ENCODE results near the gene MRM2.
A peak's percentile ranks its signal among the peaks of the same experiment; 100 is the strongest.

The MRM2 gene

DNA sequence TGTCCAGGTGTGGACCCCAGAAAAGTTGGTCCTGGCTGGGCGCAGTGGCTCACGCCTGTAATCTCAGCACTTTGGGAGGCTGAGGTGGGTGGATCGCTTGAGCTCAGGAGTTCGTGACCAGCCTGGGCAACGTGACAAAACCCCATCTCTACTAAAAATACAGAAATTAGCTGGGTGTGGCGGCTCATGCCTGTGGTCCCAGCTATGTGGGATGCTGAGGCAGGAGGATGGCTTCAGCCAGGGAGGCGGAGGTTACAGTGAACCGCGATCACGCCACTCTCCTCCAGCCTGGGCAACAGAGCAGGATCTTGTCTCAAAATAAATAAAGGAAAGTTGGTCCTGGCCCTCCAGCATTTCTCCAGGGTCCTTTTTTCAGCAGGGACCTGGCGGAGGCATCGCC lies 1.5 kb upstream of the MRM2 start:
- Histone ChIP-seq H3K9me3 (ENCODE audit: control insufficient read depth, insufficient read depth, low read depth, low read length) (no peaks in the 10 kb centered on the region), H3K4me3 (ENCODE audit: low read depth, low read length) (no peak overlapping the region), H3K4me1 (ENCODE audit: control insufficient read depth, insufficient read depth, low read length) (peaks cover 8% of the 10 kb centered on the region; the same call in 1 of the 2 replicates), H3K27ac (ENCODE audit: extremely low read depth, low read depth, low read length) (no peak overlapping the region), H3K36me3 (ENCODE audit: control insufficient read depth in 2 of 2, insufficient read depth in 1 of 2, low read length in 2 of 2) (peaks cover 16 to 20% of the 10 kb centered on the region in 2 experiments; a peak in 2 of 3 replicates)
- POLR2A ChIA-PET = no interaction called here
- CTCF ChIA-PET = no interaction called here
- TF ChIP-seq, protein P1, sequence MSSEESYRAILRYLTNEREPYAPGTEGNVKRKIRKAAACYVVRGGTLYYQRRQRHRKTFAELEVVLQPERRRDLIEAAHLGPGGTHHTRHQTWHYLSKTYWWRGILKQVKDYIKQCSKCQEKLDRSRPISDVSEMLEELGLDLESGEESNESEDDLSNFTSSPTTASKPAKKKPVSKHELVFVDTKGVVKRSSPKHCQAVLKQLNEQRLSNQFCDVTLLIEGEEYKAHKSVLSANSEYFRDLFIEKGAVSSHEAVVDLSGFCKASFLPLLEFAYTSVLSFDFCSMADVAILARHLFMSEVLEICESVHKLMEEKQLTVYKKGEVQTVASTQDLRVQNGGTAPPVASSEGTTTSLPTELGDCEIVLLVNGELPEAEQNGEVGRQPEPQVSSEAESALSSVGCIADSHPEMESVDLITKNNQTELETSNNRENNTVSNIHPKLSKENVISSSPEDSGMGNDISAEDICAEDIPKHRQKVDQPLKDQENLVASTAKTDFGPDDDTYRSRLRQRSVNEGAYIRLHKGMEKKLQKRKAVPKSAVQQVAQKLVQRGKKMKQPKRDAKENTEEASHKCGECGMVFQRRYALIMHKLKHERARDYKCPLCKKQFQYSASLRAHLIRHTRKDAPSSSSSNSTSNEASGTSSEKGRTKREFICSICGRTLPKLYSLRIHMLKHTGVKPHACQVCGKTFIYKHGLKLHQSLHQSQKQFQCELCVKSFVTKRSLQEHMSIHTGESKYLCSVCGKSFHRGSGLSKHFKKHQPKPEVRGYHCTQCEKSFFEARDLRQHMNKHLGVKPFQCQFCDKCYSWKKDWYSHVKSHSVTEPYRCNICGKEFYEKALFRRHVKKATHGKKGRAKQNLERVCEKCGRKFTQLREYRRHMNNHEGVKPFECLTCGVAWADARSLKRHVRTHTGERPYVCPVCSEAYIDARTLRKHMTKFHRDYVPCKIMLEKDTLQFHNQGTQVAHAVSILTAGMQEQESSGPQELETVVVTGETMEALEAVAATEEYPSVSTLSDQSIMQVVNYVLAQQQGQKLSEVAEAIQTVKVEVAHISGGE (tag by site-specific recombination; conservative IDR thresholded peaks at IDR 0.05; ENCODE audit: low read depth) = no peak
- peak; percentile 31 for TF ChIP-seq KLF1 (tag by site-specific recombination; IDR thresholded peaks at IDR 0.05)
- TF ChIP-seq, protein P2, sequence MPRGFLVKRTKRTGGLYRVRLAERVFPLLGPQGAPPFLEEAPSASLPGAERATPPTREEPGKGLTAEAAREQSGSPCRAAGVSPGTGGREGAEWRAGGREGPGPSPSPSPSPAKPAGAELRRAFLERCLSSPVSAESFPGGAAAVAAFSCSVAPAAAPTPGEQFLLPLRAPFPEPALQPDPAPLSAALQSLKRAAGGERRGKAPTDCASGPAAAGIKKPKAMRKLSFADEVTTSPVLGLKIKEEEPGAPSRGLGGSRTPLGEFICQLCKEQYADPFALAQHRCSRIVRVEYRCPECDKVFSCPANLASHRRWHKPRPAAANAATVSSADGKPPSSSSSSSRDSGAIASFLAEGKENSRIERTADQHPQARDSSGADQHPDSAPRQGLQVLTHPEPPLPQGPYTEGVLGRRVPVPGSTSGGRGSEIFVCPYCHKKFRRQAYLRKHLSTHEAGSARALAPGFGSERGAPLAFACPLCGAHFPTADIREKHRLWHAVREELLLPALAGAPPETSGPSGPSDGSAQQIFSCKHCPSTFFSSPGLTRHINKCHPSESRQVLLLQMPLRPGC (tag by site-specific recombination; IDR thresholded peaks at IDR 0.05) = no peak
- no peak for TF ChIP-seq ZBTB20 (tag by site-specific recombination; IDR thresholded peaks at IDR 0.05)

DNA sequence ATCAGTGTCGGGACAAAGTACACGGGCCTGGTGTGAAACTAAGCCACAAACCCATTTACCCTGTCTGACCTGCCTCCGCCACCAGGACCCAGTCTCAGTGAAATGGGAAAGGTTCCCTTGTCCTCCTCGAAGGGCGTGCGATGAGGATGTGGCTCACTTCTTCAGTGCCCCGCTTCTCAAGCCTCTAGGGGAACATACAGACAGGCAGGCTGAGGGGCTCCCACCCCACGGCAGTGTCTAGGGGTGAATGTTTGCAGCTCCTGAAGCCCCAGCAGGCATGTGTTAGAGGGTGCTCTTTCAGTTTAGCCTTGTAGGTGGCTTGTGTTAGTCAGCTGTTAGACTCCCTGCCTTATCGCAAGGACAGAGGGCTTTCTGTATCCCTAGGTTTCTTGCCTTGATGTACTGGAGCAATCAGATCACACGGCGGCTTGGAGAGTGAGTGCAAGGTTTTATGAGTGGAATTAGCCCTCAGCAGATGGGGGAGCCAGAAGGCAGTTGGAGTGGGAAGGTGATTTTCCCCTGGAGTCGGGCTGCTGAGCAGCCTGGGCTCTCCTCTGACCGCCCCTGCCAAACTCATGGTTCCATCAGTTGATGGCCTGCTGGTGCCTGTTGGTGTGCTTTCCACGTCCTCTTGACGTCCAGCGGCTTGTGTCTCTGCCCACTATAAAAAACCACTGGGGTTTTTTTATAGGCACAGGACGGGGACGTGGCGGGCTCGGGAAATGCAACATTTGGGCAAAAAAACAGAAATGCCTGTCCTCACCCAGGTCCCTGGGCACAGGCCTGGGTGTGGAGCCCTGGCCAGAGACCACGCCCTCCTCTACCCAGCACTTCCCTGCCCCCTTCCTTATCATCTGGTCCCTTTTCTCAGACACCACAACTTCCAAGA lies 780 bp upstream of the MRM2 start:
- Histone ChIP-seq H3K36me3 (ENCODE audit: control insufficient read depth in 2 of 2, insufficient read depth in 1 of 2, low read length in 2 of 2) (peaks cover 23 to 26% of the 10 kb centered on the region in 2 experiments; a peak in 2 of 3 replicates), H3K4me3 (ENCODE audit: low read depth, low read length) (peak overlapping the region; percentile 99), H3K9me3 (ENCODE audit: control insufficient read depth, insufficient read depth, low read depth, low read length) (no peaks in the 10 kb centered on the region), H3K4me1 (ENCODE audit: control insufficient read depth, insufficient read depth, low read length) (peaks cover 8% of the 10 kb centered on the region; the same call in 1 of the 2 replicates), H3K27ac (ENCODE audit: extremely low read depth, low read depth, low read length) (peak overlapping the region; percentile 77; the same call in 1 of the 2 replicates)
- ChIA-PET POLR2A (interaction anchor here (0.8 to 3.3 kb wide), 6 partner anchors 10 to 145 kb away, joined by 3 to 25 read pairs (median 6); partner anchors contain the start of gene MAD1L1), CTCF (interaction anchor here (0.7 to 2.6 kb wide), 2 partner anchors 11 to 105 kb away, joined by 3 to 7 read pairs; partner anchors contain the start of gene MAD1L1)
- TF ChIP-seq ZNF211 (tag by site-specific recombination; IDR thresholded peaks at IDR 0.05; ENCODE audit: low read depth) (no peak), ZNF837 (tag by site-specific recombination; IDR thresholded peaks at IDR 0.05) (no peak), ZBTB20 (tag by site-specific recombination; IDR thresholded peaks at IDR 0.05) (0 out of 2 replicates have a peak, but pooled peaks have one; percentile 50), ZNF354C (tag by site-specific recombination; IDR thresholded peaks at IDR 0.05; ENCODE audit: borderline replicate concordance, low read depth) (no peak), ZNF138 (tag by site-specific recombination; IDR thresholded peaks at IDR 0.05; ENCODE audit: borderline replicate concordance) (no peak), ZNF10 (tag by site-specific recombination; IDR thresholded peaks at IDR 0.05) (peak; percentile 92), ZNF350 (tag by site-specific recombination; IDR thresholded peaks at IDR 0.05) (no peak), ZNF660 (tag by site-specific recombination; IDR thresholded peaks at IDR 0.05) (no peak), KLF9 (tag by site-specific recombination; IDR thresholded peaks at IDR 0.05; ENCODE audit: low read depth) (peak; percentile 50), SALL2 (tag by site-specific recombination; IDR thresholded peaks at IDR 0.05; ENCODE audit: borderline replicate concordance) (no peak)
- TF ChIP-seq, protein P3, sequence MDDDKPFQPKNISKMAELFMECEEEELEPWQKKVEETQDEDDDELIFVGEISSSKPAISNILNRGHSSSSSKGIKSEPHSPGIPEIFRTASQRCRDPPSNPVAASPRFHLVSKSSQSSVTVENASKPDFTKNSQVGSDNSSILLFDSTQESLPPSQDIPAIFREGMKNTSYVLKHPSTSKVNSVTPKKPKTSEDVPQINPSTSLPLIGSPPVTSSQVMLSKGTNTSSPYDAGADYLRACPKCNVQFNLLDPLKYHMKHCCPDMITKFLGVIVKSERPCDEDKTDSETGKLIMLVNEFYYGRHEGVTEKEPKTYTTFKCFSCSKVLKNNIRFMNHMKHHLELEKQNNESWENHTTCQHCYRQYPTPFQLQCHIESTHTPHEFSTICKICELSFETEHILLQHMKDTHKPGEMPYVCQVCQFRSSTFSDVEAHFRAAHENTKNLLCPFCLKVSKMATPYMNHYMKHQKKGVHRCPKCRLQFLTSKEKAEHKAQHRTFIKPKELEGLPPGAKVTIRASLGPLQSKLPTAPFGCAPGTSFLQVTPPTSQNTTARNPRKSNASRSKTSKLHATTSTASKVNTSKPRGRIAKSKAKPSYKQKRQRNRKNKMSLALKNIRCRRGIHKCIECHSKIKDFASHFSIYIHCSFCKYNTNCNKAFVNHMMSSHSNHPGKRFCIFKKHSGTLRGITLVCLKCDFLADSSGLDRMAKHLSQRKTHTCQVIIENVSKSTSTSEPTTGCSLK (tag by site-specific recombination; IDR thresholded peaks at IDR 0.05) = no peak
- TF ChIP-seq, protein P4, sequence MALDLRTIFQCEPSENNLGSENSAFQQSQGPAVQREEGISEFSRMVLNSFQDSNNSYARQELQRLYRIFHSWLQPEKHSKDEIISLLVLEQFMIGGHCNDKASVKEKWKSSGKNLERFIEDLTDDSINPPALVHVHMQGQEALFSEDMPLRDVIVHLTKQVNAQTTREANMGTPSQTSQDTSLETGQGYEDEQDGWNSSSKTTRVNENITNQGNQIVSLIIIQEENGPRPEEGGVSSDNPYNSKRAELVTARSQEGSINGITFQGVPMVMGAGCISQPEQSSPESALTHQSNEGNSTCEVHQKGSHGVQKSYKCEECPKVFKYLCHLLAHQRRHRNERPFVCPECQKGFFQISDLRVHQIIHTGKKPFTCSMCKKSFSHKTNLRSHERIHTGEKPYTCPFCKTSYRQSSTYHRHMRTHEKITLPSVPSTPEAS (tag by site-specific recombination; IDR thresholded peaks at IDR 0.05) = no peak
- TF ChIP-seq, protein P5, sequence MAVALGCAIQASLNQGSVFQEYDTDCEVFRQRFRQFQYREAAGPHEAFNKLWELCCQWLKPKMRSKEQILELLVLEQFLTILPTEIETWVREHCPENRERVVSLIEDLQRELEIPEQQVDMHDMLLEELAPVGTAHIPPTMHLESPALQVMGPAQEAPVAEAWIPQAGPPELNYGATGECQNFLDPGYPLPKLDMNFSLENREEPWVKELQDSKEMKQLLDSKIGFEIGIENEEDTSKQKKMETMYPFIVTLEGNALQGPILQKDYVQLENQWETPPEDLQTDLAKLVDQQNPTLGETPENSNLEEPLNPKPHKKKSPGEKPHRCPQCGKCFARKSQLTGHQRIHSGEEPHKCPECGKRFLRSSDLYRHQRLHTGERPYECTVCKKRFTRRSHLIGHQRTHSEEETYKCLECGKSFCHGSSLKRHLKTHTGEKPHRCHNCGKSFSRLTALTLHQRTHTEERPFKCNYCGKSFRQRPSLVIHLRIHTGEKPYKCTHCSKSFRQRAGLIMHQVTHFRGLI (tag by site-specific recombination; IDR thresholded peaks at IDR 0.05) = no peak
- TF ChIP-seq, protein P6, sequence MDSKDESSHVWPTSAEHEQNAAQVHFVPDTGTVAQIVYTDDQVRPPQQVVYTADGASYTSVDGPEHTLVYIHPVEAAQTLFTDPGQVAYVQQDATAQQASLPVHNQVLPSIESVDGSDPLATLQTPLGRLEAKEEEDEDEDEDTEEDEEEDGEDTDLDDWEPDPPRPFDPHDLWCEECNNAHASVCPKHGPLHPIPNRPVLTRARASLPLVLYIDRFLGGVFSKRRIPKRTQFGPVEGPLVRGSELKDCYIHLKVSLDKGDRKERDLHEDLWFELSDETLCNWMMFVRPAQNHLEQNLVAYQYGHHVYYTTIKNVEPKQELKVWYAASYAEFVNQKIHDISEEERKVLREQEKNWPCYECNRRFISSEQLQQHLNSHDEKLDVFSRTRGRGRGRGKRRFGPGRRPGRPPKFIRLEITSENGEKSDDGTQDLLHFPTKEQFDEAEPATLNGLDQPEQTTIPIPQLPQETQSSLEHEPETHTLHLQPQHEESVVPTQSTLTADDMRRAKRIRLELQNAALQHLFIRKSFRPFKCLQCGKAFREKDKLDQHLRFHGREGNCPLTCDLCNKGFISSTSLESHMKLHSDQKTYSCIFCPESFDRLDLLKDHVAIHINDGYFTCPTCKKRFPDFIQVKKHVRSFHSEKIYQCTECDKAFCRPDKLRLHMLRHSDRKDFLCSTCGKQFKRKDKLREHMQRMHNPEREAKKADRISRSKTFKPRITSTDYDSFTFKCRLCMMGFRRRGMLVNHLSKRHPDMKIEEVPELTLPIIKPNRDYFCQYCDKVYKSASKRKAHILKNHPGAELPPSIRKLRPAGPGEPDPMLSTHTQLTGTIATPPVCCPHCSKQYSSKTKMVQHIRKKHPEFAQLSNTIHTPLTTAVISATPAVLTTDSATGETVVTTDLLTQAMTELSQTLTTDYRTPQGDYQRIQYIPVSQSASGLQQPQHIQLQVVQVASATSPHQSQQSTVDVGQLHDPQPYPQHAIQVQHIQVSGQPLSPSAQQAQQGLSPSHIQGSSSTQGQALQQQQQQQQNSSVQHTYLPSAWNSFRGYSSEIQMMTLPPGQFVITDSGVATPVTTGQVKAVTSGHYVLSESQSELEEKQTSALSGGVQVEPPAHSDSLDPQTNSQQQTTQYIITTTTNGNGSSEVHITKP (tag by site-specific recombination; IDR thresholded peaks at IDR 0.05) = 0 out of 2 replicates have a peak, but pooled peaks have one; percentile 9
